HPDE6-E6E7 (cell line): Measurements from ENCODE around the gene GP1BA.

Experiments
- DNase-seq: peaks from one replicate; pipeline ENCODE4 v3.0.0; 2011; ENCODE audit warnings: missing footprints; ENCODE audit errors: extremely low spot score

GP1BA gene

GRCh38 chr17:4950746-4951204 lies 18.7 kb downstream of the GP1BA start, which contains the start of gene ENO3:
TSS of gene ENO3 (plus strand) at chr17:4951119. CDS start at chr17:4951830, 711 bp downstream.
- DNase-seq = no peak

- no peak for DNase-seq
Measured at GRCh38 chr17:4951486-4951885, 19.4 kb downstream of the GP1BA start.

- no peak for DNase-seq
Measured at GRCh38 chr17:4953451-4953961, 21.4 kb downstream of the GP1BA start.

GRCh38 chr17:4955091-4955490 lies 23.0 kb downstream of the GP1BA start:
- no peak for DNase-seq

- no peak for DNase-seq
Measured at GRCh38 chr17:4956493-4957061, 24.5 kb downstream of the GP1BA start.

GRCh38 chr17:4958102-4958501 lies 26.0 kb downstream of the GP1BA start:
- no peak for DNase-seq

GRCh38 chr17:4959261-4959965 lies 27.3 kb downstream of the GP1BA start:
- DNase-seq = no peak

GRCh38 chr17:4960279-4960922 lies 28.3 kb downstream of the GP1BA start:
- no peak for DNase-seq

- DNase-seq = no peak
Measured at GRCh38 chr17:4965311-4965986, 33.4 kb downstream of the GP1BA start.

- peak; percentile 100 for DNase-seq
Measured at GRCh38 chr17:4966844-4967538, 34.9 kb downstream of the GP1BA start.

GRCh38 chr17:4967539-4968485 lies 35.7 kb downstream of the GP1BA start, which contains the start of gene SPAG7:
TSS of gene SPAG7 (minus strand) at chr17:4967817. CDS start at chr17:4967804, 13 bp downstream.
- peak; percentile 88 for DNase-seq

GRCh38 chr17:4968486-4969046 lies 36.5 kb downstream of the GP1BA start:
- no peak for DNase-seq

GRCh38 chr17:4969047-4969550 lies 37.0 kb downstream of the GP1BA start:
- peak; percentile 29 for DNase-seq

- DNase-seq = no peak
Measured at GRCh38 chr17:4969551-4970173, 37.6 kb downstream of the GP1BA start.

- DNase-seq = no peak
Measured at GRCh38 chr17:4970273-4970672, 38.2 kb downstream of the GP1BA start.

- no peak for DNase-seq
Measured at GRCh38 chr17:4971826-4972225, 39.7 kb downstream of the GP1BA start.

- no peak for DNase-seq
Measured at GRCh38 chr17:4972322-4972721, 40.2 kb downstream of the GP1BA start.

GRCh38 chr17:4972752-4973151 lies 40.7 kb downstream of the GP1BA start:
- DNase-seq = no peak
